Muscle of back (tissue), 11 donors: ENCODE results near the gene RRM1. TPM values are rescaled to one million over a fixed set of nuclear protein-coding genes. Genes with fewer than 3 reads are reported as not detected.

Source experiments
- DNase-seq, 3 donors: peaks; one replicate each; pipeline versions ENCODE4 v3.0.0 to v3.0.0-alpha.2; 2013
- polyA plus RNA-seq, 10 donors: library from polyadenylated mRNA; unstranded; fragments of 120-200 nt; gene quantifications; one replicate each; pipeline ENCODE4 v1.2.1, GENCODE V29; 2013; ENCODE audit not compliant: insufficient read length in 10 of 10

The RRM1 gene
- polyA plus RNA-seq, 10 donors = 36.8 to 55.8 (median 43.4) TPM

DNA sequence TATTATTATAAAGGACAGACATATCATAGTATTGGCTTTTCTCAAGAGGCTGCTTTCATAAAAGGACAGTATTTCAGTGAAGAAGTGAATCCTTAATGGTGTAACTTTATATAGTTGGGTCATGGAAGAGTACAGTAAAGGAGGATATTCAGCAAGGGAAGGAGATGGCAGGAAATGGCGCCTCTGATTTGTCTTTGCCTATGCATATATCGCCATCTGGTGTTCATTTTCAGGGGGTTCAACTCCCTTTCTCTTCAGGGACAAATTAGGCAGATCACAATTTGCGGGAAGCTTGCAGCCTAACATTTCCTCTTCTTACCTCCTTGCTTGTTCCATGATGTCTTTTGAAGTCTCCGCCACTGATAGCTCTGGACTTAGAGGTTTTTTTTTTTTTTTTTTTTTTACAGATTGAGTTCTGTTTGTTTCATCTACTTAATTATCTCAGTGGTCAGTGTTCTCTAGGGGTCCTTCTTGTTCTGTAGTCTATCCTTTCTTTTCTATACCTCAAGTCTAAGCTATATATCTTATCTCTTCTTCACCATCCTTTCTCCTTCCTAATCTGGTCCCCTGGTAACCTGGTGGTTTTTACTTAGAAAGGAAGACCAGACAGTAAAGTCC, 21.8 kb upstream of the RRM1 start:
- DNase-seq = peak; percentile 75 to 88 (median 84)

DNA sequence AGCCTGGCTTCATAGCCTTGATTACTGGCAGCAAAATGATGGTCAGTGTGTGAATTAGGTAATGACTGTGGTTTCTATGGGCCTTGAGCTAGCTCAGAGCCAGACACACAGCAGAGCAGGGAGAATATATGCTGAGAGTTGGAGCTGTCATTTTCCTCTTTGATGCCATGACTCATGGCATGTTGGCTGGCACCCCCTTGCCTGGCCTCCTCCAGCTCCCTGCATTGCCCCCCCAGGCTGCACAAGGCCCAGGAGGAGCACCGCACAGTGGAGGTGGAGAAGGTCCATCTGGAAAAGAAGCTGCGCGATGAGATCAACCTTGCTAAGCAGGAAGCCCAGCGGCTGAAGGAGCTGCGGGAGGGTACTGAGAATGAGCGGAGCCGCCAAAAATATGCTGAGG, 20.3 kb upstream of the RRM1 start:
- no peak for DNase-seq

GRCh38 chr11:4076774-4077173, 17.8 kb upstream of the RRM1 start:
- DNase-seq = no peak

- DNase-seq = no peak
Observed at GRCh38 chr11:4083198-4083597, 11.4 kb upstream of the RRM1 start.

GRCh38 chr11:4084406-4085125, 10.0 kb upstream of the RRM1 start:
- no peak for DNase-seq

DNA sequence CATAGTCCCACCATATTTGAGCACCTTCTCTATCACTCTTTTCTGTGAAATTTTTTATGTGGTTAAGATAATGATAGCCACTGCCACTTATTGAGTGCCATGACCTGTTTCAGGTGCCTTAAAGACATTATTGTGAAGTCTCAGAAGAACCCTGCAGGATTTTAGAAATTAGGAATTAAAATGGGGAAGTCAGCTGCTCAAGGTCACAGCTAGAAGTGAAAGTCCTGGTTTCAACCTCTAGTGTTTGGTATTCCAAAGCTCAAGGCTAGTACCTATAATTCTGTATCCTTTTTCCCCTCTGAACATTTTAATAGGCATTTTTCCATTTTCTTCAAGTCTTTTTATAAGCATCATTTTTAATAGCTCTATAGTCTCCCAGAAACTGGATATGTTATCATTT, 9.0 kb upstream of the RRM1 start:
- DNase-seq = no peak

GRCh38 chr11:4086575-4087353, 7.8 kb upstream of the RRM1 start:
- no peak for DNase-seq

GRCh38 chr11:4087551-4087950, 7.0 kb upstream of the RRM1 start:
- DNase-seq = no peak

DNA sequence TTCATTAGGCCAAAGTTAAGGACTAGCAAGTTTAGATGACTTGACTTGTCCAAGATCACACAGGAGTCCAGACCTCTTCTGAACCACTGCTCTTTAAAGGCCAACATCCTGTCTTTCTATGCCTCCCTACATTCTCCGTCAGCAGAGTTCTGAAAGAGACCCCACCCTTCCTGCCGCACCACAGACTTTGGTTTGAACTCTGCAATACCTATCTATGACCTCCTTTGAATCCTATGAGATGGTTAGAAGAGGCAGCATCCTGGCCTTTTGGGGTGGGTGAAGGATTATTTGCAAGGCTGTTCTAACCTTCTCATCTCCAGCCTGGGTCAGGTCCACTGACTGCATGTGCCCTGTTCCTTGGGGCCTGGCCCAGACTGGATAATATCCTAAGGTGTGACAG, 4.3 kb upstream of the RRM1 start:
- DNase-seq = no peak

DNA sequence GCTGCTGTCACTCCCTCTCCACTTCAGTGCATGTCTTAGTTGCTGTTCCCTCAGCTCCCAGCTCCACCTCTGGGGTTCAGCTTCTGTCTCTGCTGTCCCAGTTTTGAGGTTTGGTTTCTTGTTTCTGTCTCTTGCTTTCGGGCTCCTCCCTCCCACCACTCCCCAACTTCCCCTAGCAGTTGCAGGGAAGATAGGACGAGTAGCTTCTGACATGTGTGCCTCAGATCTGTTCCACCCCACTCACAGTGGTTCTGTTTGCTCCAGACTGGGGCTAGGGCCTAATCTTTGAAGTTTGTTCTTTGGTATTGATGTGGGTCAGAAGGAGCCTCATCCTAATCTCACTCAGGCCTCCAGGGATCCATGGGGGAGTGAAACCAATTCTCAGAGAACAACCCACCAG, 2.6 kb upstream of the RRM1 start:
- no peak for DNase-seq

DNA sequence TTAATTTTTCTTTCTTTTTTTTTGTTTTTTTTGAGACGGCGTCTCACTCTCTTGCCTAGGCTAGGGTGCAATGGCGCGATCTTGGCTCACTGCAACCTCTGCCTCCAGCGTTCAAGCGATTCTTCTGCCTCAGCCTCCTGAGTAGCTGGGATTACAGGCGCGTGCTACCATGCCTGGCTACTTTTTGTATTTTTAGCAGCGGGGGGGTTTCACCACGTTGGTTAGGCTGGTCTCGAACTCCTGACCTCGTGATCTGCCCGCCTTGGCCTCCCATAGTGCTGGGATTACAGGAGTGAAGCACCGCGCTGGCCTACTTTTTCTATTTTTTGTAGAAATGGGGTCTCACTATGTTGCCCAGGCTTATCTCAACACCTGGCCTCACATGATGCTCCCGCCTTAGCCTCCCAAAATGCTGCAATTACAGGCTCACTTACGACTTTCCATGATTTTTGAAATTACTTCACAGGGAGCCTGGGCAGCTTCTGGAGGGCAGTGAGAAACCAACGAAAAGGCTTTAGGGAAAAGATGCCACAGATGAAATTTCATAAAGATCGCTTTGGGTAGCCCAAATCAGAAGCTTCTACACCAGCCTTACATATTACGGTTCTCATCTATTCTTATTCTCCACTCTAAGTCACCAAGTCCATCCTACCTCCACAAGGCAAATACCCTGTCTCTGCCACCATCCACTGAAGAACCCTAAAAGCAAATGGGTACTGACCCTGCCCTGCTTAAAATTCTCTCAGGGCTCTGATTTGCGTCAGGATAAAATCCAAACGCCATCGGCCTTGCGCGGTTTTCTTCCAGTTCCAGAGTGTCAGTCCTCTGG, 866 bp upstream of the RRM1 start:
- no peak for DNase-seq

GRCh38 chr11:4095509-4096230, 1.1 kb downstream of the RRM1 start:
- peak in 1 of 3 donors; percentile 42 for DNase-seq

DNA sequence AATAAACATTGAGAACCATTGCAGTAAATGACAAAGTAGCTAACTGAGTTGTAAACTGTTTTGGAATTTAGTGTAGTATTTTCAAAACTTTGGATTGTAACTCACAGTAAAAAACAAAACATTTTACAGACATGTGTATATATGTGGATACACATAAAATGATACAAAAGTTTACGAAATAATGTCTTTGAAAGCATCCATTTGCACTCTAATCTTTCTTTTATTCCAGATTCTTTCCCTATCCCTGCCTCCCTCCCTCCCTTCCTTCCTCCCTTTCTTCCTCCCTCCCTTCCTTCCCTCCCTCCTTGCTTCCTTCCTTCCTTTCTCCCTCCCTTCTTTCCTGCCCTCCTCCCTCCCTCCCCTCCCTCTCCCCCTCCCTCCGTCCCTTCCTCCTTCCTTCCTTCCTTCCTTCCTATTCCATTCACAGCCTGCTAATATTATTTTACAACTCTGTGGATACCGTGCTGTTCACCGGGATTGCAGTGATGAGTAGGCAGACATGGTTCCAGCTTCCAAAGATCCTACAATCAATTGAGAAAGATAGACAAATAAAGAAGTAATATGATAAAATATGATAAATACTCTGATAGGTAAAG, 3.5 kb downstream of the RRM1 start:
- DNase-seq = no peak

- no peak for DNase-seq
Observed at GRCh38 chr11:4102711-4103110, 8.1 kb downstream of the RRM1 start.

DNA sequence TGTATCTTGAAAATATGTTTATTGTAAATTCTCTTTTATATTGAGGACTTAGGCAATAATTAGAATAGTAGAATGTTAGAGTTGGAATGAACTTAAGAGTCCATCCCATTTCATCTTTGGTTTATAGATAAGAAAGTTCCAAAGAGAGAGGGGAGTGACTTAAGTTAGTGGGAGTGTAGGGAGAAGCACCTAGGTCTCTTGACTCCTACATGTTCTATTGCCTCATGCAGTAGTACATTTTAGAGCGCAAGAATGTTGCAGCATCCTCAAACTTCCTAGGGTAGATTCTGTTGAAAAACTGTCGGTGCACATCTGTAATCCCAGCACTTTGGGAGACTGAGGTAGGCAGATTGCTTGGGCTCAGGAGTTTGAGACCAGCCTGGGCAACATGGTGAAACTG, 8.7 kb downstream of the RRM1 start:
- no peak for DNase-seq

DNA sequence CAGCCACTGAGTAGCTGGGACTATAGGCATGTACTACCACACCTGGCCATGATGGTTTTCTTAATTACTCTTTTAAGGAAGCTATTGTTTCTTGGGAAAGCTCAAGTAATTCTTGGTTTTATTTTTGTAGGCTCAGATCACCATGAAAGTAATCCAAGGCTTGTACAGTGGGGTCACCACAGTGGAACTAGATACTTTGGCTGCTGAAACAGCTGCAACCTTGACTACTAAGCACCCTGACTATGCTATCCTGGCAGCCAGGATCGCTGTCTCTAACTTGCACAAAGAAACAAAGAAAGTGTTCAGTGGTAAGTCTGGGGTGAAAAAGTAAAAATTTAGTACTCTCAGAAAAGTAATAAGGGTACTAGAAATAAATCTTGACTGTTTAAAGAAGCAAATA, 11.3 kb downstream of the RRM1 start:
- no peak for DNase-seq

GRCh38 chr11:4111834-4112233, 17.2 kb downstream of the RRM1 start:
- DNase-seq = no peak

DNA sequence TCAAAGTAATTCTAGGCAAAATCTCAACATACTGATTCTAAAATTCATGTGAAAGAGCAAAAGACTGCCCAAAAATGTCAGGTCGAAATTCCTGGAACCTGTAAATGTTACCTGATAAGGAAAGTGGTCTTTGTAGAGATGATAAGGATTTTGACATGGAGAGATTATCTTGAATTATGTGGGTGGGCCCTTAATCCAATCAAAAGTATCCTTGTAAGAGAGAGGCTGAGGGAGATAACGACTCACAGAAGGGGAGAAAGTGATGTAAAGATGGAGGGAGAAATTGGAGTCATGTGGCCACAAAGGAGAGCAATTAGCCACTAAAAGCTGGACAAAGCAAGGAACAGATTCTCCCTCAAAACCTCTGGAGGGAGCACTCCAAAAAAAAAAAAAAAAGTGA, 20.5 kb downstream of the RRM1 start:
- DNase-seq = no peak

DNA sequence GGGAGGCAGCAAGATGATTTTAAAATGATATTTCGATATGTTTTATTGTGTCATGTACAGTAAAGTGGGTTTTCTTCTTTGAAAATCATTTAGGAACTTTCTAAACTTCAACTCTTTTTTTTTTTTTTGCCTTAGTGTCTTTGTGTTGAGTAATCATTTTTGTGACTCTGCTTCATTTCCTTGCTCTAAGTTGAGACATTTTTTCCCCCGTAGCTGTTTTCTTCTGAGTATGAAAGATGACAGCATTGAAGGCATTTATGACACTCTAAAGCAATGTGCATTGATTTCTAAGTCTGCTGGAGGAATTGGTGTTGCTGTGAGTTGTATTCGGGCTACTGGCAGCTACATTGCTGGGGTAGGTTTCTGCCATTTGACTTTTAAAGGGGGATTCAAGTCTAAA, 23.5 kb downstream of the RRM1 start:
- no peak for DNase-seq

DNA sequence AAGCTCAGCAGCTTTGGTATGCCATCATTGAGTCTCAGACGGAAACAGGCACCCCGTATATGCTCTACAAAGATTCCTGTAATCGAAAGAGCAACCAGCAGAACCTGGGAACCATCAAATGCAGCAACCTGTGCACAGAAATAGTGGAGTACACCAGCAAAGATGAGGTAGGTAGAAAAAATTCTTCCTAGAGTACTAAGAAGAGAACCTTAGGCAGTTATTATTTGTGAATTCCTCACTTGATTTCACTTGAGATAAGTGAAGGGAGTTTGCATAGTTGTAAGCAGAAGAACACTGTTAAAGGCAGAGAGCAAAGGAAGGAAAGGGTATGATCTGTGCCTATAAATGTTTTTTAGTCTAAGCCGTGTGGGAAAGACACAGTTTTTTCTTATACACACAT, 28.6 kb downstream of the RRM1 start:
- DNase-seq = no peak

GRCh38 chr11:4125141-4125540, 30.5 kb downstream of the RRM1 start:
- DNase-seq = no peak
